Hippocampal formation (tissue), 2 donors: Measurements from ENCODE around the gene TSR1.

Source experiments
- DNase-seq, 2 donors: peaks; one replicate each; lab custom pipeline; 2025; lab: John Stamatoyannopoulos, UW

Gene TSR1

GRCh38 chr17:2336215-2336851 is at the start of gene TSR1:
TSS of gene TSR1 (minus strand) at chr17:2336457. CDS start at chr17:2336427, 30 bp downstream.
- DNase-seq, result peak; percentile 83 to 85

DNA sequence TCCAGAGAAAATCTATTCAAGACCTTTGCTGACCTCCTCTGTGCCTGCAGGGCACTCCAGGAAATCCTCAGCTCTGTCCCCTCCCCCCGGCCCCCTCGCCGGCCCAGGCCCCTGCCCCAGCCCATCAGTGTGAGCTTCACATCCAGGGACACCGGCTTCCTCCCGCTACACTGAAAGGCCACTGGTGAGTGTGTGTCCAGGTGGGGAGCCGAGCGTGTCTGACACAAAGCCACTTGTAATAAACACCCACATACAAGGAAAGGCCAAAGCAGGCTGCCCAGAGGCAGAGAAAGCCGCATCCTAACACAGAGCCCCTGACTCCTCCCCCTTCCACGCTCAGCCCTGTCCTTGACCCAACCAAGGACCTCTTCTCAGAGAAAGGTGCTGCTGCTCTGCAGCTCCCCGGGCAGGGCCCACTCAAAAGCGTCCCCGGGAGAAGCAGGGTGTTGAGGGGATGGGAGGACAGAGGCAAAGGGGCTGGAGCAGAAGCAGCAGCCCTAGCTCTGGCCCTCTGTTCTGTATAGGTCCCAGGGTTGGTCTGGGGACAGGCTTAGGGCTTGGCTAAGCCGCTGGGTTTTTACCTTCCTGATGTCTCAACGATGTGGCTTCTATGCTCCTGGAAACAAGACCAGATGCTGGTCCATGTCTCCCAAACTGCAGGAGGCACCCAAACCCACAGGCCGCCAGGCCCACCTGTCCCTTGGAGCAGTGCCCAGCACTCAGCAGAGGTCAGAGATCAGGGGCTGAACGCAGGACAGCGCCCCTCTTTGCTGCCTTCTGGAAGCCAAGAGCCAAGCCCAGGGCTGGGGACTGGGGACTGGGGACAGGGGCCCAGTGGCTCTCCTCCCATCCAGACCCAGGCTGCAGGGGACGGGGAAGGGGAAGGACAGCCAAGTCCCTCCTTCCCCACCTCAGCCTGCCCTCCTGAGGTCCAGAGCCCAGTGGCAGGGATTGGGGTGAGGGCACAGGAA is 49.3 kb upstream of the TSR1 start:
- DNase-seq, result no peak

GRCh38 chr17:2384439-2385127 is 48.3 kb upstream of the TSR1 start:
- DNase-seq, result no peak

GRCh38 chr17:2383628-2384167 is 47.4 kb upstream of the TSR1 start:
- no peak for DNase-seq

DNA sequence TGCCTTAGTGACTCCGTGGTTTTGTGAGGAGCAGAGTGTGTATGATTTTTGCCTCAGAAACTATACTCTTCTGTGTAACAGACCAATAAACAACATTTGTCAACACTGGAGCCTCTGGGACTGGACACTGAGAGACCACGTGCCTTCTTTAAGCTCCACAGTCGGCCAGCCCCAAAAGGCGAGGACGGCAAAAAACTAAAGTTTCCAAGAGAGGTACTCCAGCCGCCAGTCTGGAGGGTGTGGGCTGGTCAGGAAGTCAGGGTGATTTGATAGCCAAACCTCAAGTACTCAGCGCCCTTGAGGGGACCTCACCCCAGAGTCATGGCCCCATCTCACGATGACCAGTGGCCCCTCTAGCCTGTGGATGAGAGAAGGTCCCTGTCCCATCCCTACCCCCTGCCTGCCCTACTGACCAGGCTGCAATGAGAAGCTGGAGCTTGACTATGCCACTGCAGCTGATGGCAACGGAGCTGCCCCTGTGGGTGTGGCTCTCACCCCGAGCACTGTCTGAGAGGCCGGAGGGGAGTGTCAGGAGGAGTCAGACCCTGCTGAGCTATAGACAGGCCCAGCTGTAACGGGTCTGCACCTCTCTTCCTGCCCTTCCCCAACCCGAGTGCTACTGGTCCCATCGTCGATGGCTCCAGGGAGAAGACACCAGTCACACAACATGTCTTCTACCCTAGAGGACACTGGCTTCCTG is 44.8 kb upstream of the TSR1 start:
- DNase-seq, result no peak

- DNase-seq, result no peak
Measured at GRCh38 chr17:2380226-2380922, 44.1 kb upstream of the TSR1 start.

- DNase-seq, result no peak
Measured at GRCh38 chr17:2379489-2380225, 43.4 kb upstream of the TSR1 start.

GRCh38 chr17:2378905-2379304 is 42.6 kb upstream of the TSR1 start:
- no peak for DNase-seq

DNA sequence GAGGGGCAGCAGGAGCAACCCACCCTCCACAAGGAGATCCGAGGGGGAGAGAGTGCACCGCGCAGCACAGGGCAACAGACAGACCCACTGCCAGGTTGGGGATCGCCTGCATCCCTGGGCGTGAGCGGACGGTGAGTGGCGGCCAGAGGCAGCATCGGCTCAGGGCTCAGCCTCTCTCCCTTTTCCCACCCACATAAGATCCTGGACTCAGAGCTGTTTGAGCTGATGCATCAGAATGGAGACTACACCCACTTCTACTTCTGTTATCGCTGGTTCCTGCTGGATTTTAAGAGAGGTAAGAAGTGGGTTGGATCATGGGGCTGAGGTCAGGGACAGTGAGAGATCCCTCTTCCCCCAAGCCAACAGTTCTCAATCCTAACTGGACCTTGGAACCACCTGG is 41.4 kb upstream of the TSR1 start:
- DNase-seq, result no peak

- no peak for DNase-seq
Measured at GRCh38 chr17:2376107-2376506, 39.9 kb upstream of the TSR1 start.

- DNase-seq, result no peak
Measured at GRCh38 chr17:2375406-2375805, 39.1 kb upstream of the TSR1 start.

DNA sequence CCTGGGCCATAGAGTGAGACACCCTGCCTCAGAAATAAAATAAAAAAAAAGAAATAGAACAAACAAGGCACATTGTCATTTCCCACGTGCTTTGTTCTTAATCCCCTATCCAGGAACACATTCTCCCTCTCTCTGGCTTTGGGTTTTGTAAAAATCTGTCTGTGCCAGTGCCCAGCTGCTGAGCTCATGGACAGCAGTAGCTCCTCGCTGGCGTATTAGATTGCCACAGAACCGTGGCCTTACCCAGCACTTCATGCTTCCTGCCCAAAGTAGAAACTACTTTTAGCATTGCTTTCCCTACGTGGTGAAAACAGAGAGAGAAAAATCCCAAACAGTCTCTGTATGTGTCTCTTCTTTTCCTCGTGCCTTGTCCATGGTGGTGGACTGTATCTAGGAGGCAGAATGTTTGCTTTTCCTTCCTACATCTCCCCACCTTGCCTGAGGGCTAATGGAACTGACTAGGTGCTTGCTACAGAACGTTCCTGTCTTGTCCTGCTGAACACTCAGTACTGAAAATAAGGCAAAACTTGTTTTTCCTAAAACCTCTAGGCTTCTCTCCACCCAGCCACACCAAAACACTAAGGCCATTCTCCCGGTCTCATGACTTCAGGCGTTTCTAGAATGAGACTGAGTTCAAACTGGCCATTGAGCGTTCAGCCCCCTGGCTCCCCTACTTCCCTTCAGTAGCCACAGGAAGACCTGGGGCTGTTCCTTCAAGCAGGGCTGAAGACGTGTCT is 38.5 kb upstream of the TSR1 start:
- no peak for DNase-seq

DNA sequence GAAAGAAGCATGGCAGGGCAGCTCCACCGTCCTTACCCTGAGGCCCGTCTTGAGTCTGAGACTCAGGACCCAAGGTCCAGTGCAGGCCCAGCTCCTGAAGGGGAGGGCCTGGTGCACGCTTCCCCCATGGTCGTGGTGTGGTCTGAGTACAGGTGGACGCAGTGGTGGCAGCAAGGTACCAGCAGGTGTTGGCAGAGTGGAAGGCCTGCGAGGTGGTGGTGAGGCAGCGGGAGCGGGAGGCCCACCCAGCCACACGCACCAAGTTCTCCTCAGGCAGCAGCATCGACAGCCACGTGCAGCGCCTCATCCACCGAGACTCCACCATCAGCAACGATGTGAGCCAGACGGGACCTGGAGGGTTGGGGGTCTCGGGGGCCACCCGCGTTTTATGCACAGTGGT is 36.9 kb upstream of the TSR1 start:
- no peak for DNase-seq

DNA sequence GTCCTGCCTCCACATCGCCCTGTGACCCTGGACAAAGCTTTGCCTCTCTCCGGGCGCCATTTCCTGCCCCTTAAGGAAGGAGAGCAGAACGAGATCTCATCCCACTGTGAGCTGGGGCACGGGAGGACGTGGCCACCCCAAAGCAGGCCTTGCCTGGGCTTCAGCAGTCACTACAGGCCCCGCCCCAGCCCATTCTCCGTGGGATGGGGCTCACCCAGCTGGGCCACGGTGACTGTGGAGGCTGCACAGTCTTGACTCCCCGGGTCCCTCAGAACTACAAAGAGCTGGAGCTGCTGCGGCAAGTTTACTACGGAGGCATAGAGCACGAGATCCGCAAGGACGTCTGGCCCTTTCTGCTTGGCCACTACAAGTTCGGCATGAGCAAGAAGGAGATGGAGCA is 36.4 kb upstream of the TSR1 start:
- DNase-seq, result no peak

DNA sequence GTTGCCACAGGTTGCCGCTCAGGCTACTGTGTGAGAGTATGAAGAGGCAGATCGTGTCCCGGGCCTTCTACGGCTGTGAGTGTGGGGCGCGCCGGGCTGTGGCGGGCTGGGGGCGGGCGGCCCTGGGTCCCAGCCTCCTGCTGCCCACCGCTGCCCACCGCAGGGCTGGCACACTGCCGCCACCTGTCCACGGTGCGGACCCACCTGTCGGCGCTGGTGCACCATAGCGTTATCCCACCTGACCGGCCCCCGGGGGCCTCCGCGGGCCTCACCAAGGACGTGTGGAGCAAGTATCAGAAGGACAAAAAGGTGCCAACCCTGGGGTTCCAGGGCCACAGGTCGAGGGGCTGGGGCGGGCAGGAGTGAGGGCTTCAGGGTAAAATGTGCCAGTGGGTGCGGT is 35.9 kb upstream of the TSR1 start:
- no peak for DNase-seq

DNA sequence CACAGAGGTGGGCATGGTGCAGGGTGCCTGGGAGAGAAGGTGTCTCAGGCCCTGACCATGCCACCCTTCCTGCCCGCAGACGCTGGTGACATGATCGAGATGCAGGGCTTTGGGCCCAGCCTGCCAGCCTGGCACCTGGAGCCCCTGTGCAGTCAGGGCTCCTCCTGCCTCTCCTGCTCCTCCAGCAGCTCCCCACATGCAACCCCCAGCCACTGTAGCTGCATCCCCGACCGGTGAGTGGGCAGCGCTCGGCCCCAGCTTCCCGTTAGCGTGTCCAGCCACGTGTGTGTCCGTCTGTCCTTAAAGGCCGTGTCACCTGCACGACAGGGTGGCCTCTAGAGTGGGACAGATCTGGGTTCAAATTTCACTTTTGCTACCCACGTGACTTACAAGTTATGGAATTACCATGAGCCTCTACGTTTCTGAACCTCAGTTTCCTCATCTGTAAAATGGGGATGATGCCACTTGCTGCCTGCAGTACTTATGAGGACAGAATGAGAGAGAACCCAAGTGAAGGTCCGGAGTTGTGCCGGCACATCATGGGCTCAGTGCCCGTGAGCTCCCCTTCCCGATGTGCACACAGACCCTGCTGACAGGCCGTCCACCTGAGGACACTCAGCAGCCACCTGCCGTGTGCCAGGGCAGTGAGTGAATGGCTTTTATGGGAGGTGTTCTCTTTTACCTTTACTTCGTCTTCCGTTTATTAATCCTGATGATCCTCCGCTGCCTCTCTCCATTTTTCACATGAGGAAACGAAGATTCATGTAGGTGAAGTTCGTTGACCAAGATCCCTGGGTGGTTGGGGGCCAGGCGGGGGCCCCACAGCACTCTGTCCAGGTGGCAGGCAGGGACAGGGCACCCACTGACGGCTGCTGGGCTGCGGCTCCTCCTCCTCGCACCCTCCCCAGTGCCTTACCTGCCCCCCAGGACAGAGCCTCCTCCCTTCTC is 35.2 kb upstream of the TSR1 start:
- no peak for DNase-seq

DNA sequence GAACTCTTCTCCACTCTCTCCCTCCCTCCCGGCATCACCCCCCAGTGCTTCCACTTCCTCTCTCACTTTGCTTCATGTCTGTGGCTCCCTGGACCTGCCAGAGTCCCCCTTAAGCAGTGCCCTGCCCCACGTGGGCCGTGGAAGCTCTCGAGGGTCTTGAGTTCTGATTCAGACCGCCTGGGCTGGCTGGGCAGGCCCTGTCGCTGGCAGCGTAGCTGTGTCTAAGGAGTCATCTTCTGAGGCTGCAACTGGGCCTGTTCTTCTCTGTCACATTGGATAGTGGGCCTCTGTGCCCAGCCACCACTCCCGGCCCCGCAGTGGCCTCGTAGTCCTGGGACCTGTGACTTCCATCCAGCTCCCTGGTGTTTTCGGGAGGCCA is 33.9 kb upstream of the TSR1 start:
- no peak for DNase-seq

GRCh38 chr17:2369551-2370210 is 33.4 kb upstream of the TSR1 start:
- no peak for DNase-seq
